Measurements from ENCODE around the gene ZFAND6.

GRCh38 chr15:80090041-80090440, 30.6 kb downstream of the ZFAND6 start:
- TF ChIP-seq CTCF (IDR thresholded peaks at IDR 0.05; ENCODE audit: poor library complexity, severe bottlenecking) = no peak
- no peak for TF ChIP-seq REST (IDR thresholded peaks at IDR 0.05; ENCODE audit: borderline replicate concordance)
- no peak for TF ChIP-seq EP300 (conservative IDR thresholded peaks at IDR 0.05; ENCODE audit: poor library complexity, severe bottlenecking)
- TF ChIP-seq RAD21 (conservative IDR thresholded peaks at IDR 0.05) = no peak
- no peak for TF ChIP-seq POLR2AphosphoS5 (IDR thresholded peaks at IDR 0.05)
- TF ChIP-seq EZH2 (IDR thresholded peaks at IDR 0.05; ENCODE audit: borderline replicate concordance, insufficient read depth, low read length, poor library complexity, severe bottlenecking) = no peak
- TF ChIP-seq TAF1 (IDR thresholded peaks at IDR 0.05; ENCODE audit: low read depth) = no peak
- TF ChIP-seq MXI1 (conservative IDR thresholded peaks at IDR 0.05; ENCODE audit: poor library complexity, severe bottlenecking) = no peak
